Activated naive CD8-positive, alpha-beta T cell treated with anti-CD3 and anti-CD28 coated beads for 36 hours (primary cell): ENCODE data around the gene DRD3. TPM values are rescaled to one million over a fixed set of nuclear protein-coding genes. Genes with fewer than 3 reads are reported as not detected.

Source experiments
- DNase-seq: peaks from one replicate; pipeline ENCODE4 v3.0.0; 2021
- H3K27ac Mint-ChIP-seq: one replicate; pipeline ENCODE4 v1.8.0; 2022; ENCODE audit warnings: mild to moderate bottlenecking, moderate library complexity, mixed read lengths
- H3K27me3 Mint-ChIP-seq: one replicate; pipeline ENCODE4 v1.8.0; 2022; ENCODE audit warnings: mild to moderate bottlenecking, mixed read lengths
- H3K36me3 Mint-ChIP-seq: one replicate; pipeline ENCODE4 v1.8.0; 2021; ENCODE audit warnings: mild to moderate bottlenecking, mixed read lengths
- H3K4me1 Mint-ChIP-seq: one replicate; pipeline ENCODE4 v1.8.0; 2021; ENCODE audit warnings: mixed read lengths
- H3K4me3 Mint-ChIP-seq: one replicate; pipeline ENCODE4 v1.8.0; 2022; ENCODE audit warnings: mild to moderate bottlenecking, moderate library complexity, mixed read lengths
- H3K9me3 Mint-ChIP-seq: one replicate; pipeline ENCODE4 v1.8.0; 2022; ENCODE audit warnings: mixed read lengths
- total RNA-seq, 2 experiments: library from RNA; stranded (reverse); gene quantifications; one replicate each; pipeline ENCODE4 v1.2.3, GENCODE V29; 2021

DRD3 gene
- total RNA-seq, 2 experiments from 2014 or later = not detected

DNA sequence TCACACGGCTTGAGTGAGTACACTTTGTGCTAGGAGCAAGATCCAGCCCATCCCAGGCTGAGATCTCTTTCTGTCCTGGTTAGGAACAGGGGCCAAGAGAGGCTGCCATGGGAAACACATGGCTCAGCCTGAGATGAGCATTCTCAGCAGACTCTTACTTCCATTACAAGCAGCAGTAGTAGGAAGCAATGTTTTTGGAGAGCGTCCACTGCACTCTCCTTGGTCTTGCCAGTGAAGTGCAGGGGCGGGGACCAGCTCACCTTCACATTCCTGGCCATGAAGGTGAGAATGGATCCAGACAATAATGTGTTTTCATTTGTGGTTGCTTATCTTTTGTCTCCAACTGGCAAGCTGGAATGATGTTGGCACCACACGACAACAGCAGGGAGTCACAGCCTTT lies 33.8 kb upstream of the DRD3 start:
- peaks cover 28% of the 10 kb centered on the region for H3K4me1 Mint-ChIP-seq
- peak overlapping the region; percentile 35 for H3K4me3 Mint-ChIP-seq
- no peak overlapping the region for H3K27ac Mint-ChIP-seq
- DNase-seq = no peak
- H3K27me3 Mint-ChIP-seq = no peaks in the 10 kb centered on the region
- no peaks in the 10 kb centered on the region for H3K36me3 Mint-ChIP-seq
- H3K9me3 Mint-ChIP-seq = peaks cover 4% of the 10 kb centered on the region

DNA sequence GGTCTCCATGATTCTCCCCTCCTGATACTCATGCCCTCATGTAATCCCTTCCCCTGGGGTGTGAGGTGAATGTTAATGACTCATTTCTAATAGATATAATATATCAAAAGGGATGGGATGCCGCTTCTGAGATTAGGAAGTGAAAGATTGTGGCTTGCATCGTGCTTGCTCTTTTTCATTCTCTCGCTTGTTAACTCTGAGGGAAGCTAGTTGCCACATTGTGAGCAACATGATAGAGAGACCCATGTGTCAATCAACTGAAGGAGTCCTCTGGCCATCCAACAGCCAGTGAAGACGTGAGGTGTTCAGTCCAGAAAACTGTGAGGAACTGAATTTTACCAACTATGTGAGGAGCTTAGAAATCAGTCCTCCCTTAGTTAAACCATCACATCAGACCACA lies 28.9 kb upstream of the DRD3 start:
- no peak overlapping the region for H3K27ac Mint-ChIP-seq
- H3K4me1 Mint-ChIP-seq = peaks cover 37% of the 10 kb centered on the region
- DNase-seq = no peak
- peaks cover 5% of the 10 kb centered on the region for H3K9me3 Mint-ChIP-seq
- no peak overlapping the region for H3K4me3 Mint-ChIP-seq
- H3K36me3 Mint-ChIP-seq = no peaks in the 10 kb centered on the region
- no peaks in the 10 kb centered on the region for H3K27me3 Mint-ChIP-seq

DNA sequence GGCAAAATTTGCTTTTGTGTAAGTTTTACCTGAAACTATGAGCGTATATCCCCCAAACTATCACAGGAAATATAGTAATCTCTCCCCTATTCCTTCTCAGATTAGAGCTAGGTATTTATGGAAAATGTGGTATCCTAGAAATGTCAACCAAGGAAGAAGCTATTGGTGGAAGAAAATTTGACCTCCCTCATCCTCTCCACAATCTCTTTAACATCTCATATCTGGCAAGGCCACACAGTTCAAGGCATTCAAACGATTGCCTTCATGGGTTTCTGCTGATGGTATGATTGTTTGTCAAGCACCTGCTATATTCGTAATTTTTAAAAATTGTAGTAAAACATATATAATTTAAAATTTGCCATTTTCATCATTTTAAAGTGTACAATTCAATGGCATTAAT lies 27.5 kb upstream of the DRD3 start:
- peaks cover 3% of the 10 kb centered on the region for H3K9me3 Mint-ChIP-seq
- H3K4me1 Mint-ChIP-seq = peaks cover 24% of the 10 kb centered on the region
- H3K27ac Mint-ChIP-seq = no peak overlapping the region
- no peaks in the 10 kb centered on the region for H3K27me3 Mint-ChIP-seq
- no peaks in the 10 kb centered on the region for H3K36me3 Mint-ChIP-seq
- H3K4me3 Mint-ChIP-seq = no peak overlapping the region
- DNase-seq = no peak

DNA sequence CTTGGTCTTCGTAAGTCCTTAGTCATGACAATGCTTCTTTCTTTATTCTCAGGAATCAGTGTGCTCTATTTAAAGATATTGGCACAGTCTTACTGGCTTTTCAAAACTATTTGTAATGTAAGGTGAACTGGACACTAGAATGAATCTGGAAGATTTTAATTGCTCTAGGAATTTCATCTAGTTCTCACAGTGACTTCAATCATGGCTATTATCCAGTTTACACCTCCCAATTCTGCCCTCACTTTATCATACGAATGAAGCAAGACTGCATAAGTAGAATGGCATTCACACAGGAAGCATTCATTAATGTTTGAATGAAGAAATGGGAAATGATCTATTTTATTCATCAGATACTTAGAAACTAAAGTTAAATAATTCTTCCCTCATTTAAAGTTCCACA lies 26.7 kb upstream of the DRD3 start:
- Mint-ChIP-seq H3K27ac (no peak overlapping the region), H3K9me3 (peaks cover 2% of the 10 kb centered on the region), H3K4me3 (no peak overlapping the region), H3K36me3 (no peaks in the 10 kb centered on the region), H3K4me1 (peaks cover 24% of the 10 kb centered on the region), H3K27me3 (no peaks in the 10 kb centered on the region)
- DNase-seq = no peak

DNA sequence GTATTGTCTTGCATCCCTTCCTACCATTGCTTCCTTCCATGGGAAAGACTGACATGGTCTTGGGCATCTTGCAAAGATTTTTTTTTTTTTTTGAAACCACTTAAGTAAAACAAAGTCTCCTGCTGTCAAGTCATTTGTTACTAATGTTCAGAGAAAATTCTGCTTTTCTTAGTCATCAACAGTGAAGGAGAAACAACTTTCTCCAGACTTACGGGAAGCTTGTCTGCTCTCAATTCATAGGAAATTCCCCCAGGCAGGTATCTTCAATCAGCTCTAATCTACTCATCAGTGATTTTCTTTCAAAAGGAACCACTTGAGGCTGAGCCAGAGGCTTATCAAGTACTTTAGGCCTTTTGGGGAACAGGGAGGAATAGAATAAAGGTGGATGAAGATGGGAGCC lies 15.9 kb upstream of the DRD3 start:
- H3K4me1 Mint-ChIP-seq = no peaks in the 10 kb centered on the region
- H3K4me3 Mint-ChIP-seq = no peak overlapping the region
- no peaks in the 10 kb centered on the region for H3K27me3 Mint-ChIP-seq
- no peak overlapping the region for H3K27ac Mint-ChIP-seq
- H3K9me3 Mint-ChIP-seq = no peaks in the 10 kb centered on the region
- H3K36me3 Mint-ChIP-seq = no peaks in the 10 kb centered on the region
- no peak for DNase-seq

DNA sequence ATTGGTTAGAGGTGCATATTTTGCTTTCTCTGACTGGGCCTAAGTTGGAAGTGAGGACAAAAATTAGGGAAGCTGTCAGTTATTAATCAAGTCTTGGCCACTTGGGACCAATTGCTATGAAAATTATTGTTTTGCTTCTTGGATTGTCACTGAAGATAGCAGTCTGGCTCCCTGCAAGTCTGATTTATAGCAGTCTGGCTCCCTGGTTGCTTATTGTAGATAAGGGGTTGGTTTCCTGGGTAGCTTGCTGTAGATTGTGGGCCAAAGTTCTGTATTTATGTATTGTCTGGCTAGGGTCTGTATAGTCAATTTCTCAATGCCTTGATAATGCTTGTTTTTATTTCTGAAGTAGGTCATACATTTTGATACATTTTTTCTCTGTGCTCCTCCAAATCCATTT lies 13.3 kb upstream of the DRD3 start:
- no peaks in the 10 kb centered on the region for H3K9me3 Mint-ChIP-seq
- H3K36me3 Mint-ChIP-seq = no peaks in the 10 kb centered on the region
- H3K27ac Mint-ChIP-seq = no peak overlapping the region
- H3K4me1 Mint-ChIP-seq = no peaks in the 10 kb centered on the region
- H3K27me3 Mint-ChIP-seq = no peaks in the 10 kb centered on the region
- H3K4me3 Mint-ChIP-seq = no peak overlapping the region
- no peak for DNase-seq

DNA sequence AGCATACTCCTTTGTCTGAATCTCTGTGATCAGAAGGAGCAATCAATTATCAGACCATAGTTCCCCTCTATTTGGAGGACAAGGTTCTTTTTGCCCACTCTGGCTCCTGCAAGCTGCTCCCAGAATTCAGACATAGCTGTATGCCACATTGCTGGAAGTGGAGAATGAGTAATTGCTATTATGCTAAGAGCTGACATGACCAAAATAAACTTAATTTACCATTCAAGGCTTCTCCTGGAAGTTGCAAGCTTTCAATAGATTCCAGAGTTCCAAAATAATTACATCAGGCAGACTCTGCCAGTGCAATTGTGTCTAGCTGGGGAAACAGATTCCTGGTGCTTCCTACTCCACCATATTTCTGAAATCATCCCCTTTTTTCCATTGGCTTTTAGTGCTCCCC lies 7.6 kb upstream of the DRD3 start:
- Mint-ChIP-seq H3K4me1 (no peaks in the 10 kb centered on the region), H3K27ac (no peak overlapping the region), H3K36me3 (peaks cover 5% of the 10 kb centered on the region), H3K4me3 (no peak overlapping the region), H3K9me3 (peaks cover 13% of the 10 kb centered on the region), H3K27me3 (no peaks in the 10 kb centered on the region)
- no peak for DNase-seq

DNA sequence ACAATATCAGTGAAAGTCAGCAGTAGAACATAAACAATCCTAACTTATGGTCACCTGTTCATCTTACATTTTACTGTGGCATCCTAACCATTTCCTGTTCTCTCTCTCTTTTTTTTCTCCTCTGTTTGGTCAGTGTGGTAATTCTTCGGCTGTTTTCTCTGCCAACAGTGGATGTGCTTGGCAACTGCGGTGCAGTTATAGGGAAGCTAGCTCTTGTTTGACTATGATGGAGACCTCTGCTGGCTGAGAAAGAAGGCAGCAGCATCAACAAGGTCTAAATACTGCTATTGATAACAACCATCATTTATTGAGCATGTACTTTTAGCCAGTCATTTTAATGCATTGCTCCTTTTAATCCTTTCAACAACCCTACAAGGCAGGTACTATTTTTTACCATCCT lies 723 bp upstream of the DRD3 start:
- no peak for DNase-seq
- H3K27me3 Mint-ChIP-seq = peaks cover 3% of the 10 kb centered on the region

DNA sequence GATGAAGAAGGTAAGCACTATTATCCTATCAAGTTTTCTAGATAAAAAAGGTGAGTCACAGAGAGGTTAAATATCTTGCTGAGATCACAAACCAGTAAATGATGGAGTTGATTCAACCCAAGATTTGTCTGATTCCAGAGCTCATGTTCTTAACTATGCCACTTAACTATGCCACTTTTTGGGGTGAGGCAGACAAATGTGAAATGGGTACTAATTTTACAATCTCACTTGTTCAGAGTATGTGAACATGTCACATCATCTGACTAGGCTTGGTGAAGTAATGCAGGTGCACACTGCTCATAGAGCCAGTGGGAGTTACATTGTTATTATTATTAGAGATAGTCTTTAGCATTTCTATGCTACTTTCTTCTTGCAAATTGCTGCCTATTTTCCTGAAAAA lies 2.0 kb downstream of the DRD3 start:
- H3K27me3 Mint-ChIP-seq = peaks cover 3% of the 10 kb centered on the region
- H3K9me3 Mint-ChIP-seq = peaks cover 2% of the 10 kb centered on the region
- H3K4me1 Mint-ChIP-seq = peaks cover 4% of the 10 kb centered on the region
- no peak overlapping the region for H3K27ac Mint-ChIP-seq
- H3K36me3 Mint-ChIP-seq = no peaks in the 10 kb centered on the region
- no peak for DNase-seq
- no peak overlapping the region for H3K4me3 Mint-ChIP-seq

More for the DNA sequence above, 723 bp upstream of the DRD3 start:
- Mint-ChIP-seq H3K4me1 (peaks cover 2% of the 10 kb centered on the region), H3K9me3 (peaks cover 9% of the 10 kb centered on the region), H3K36me3 (no peaks in the 10 kb centered on the region), H3K4me3 (no peak overlapping the region), H3K27ac (no peak overlapping the region)

DNA sequence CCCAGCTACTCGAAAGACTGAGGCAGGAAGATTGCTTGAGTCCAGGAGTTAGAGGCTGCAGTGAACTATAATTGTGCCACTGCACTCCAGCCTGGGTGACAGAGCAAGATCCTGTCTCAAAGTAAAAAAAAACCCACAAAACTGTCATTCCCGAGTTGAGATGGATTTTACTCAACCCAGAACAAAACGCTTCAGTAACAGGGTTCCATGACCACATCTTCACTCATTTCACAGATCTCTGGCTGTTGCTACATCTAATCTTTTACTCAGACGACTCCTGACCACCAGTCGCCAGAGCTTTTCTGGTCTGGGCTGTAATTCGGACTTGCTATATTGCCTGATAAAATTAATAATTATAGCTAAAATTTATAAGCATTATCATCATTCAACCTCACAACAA lies 2.4 kb downstream of the DRD3 start:
- Mint-ChIP-seq H3K9me3 (peaks cover 2% of the 10 kb centered on the region), H3K36me3 (no peaks in the 10 kb centered on the region), H3K4me1 (peaks cover 4% of the 10 kb centered on the region), H3K27me3 (peaks cover 3% of the 10 kb centered on the region), H3K27ac (no peak overlapping the region), H3K4me3 (no peak overlapping the region)
- DNase-seq = no peak

DNA sequence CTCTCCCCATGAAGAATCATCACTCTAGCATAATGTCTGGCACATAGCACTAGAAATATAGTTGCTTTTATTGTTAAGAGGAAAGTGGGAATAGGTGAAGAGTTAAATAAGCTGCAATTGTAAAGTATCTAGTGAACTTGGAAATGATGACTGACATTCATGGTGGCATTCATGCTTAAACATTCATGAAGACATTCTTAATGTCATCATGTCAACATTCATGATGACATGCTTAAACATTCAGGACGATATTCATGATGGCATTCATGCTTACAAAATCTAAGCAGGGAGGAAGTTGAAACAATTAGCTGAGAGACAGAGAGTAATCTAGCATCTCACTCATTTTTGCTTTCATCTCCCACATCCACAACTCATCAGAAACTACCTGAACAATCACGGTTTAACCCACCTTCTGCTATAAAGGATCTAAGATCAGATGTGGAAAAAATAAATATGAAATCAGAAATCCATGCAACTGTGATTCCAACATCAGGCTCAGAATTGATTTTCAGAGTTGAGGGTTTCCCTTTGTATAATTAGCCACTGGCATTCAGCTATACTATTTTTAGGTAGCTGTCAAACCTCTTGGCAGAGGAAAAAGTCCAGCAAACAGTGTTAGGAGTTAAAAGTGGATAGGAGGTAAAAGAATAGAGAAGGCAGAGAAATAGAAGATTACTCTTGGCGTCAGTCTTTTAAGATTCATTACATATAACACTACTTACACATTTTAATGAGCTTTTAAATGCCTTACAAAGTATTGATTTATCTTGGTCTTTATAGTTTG lies 3.5 kb downstream of the DRD3 start:
- H3K4me1 Mint-ChIP-seq = peaks cover 4% of the 10 kb centered on the region
- DNase-seq = no peak

DNA sequence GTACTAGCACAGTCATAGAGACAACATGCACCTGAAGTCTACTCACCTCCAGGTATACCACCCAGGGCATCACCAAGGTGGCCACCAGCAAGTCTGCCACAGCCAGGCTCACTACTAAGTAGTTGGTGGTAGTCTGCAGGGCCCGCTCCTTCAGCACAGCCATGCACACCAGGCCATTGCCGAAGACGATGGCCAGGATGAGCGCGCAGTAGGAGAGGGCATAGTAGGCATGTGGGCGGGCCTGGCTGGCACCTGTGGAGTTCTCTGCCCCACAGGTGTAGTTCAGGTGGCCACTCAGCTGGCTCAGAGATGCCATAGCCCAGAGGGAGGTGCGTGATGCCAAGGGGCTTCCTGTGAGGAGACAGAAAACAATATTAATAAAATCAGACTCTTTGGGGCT lies 7.2 kb downstream of the DRD3 start:
- H3K27me3 Mint-ChIP-seq = no peaks in the 10 kb centered on the region
- no peaks in the 10 kb centered on the region for H3K9me3 Mint-ChIP-seq
- H3K27ac Mint-ChIP-seq = no peak overlapping the region
- H3K4me3 Mint-ChIP-seq = no peak overlapping the region
- H3K36me3 Mint-ChIP-seq = no peaks in the 10 kb centered on the region
- no peak for DNase-seq
- peaks cover 3% of the 10 kb centered on the region for H3K4me1 Mint-ChIP-seq

More for the DNA sequence above, 3.5 kb downstream of the DRD3 start:
- Mint-ChIP-seq H3K27ac (no peak overlapping the region), H3K36me3 (no peaks in the 10 kb centered on the region), H3K9me3 (peaks cover 2% of the 10 kb centered on the region), H3K4me3 (no peak overlapping the region), H3K27me3 (peaks cover 3% of the 10 kb centered on the region)

DNA sequence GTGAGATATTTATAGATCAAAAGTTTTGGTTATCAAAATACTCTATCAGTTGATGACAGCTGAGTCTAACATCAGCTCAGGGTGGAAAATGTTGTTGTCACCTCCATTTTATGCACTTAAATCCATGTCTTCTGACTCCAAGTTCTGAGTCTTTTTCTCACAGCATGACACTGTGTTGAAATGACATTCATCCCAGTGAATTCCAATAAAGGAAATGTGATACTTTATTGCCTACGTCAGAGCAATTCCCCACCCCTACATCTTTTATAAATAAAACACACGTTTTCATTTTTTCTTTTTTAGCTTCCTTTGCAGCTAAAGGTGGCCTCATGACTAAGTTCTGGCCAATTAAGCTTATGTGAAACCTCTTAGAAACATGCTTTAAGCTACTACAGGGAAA lies 10.7 kb downstream of the DRD3 start:
- Mint-ChIP-seq H3K27ac (no peak overlapping the region), H3K4me1 (no peaks in the 10 kb centered on the region), H3K27me3 (no peaks in the 10 kb centered on the region), H3K36me3 (peaks cover 2% of the 10 kb centered on the region), H3K4me3 (no peak overlapping the region), H3K9me3 (no peaks in the 10 kb centered on the region)
- DNase-seq = no peak

DNA sequence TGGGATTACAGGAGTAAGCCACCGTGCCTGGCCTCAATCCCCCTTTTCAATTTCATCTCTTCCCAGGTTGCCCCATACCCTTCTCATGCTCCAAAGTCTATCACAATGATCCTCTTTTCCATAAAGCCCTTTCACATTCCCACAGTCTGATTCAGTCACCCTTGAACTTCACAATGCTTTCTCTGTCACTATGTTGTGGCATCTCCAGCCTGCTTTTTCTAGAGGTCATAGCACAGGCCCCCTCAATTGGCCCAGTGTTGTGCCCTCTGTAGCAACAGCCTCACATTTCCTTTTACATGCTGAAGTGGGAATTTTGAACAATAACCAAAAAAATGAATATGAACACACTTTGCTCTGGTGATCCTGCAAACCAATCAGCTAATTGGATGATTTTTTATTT lies 21.5 kb downstream of the DRD3 start:
- Mint-ChIP-seq H3K4me1 (peaks cover 6% of the 10 kb centered on the region), H3K36me3 (no peaks in the 10 kb centered on the region), H3K9me3 (no peaks in the 10 kb centered on the region), H3K4me3 (no peak overlapping the region), H3K27me3 (no peaks in the 10 kb centered on the region), H3K27ac (no peak overlapping the region)
- no peak for DNase-seq

DNA sequence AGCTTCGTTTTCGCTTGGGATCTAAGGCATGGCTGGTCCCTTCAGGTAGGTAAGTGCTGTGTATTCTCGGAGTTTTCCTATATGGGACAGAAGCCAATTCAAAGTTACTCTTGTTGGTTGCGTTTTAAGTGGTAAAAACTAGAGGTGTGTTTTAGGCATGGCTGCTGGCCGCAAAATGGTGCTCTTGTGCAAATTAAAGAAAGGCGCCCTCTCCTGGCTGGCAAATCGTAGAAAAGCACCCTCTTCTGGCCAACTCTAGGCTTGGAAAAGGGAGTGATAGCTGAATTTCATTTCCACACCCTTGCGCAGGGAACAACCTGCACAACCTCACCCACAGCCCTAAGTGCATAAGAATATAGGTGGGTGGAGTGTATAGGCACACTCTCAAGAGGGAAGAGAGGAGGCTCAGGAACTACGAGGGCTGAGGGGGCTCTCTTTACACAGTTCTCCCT lies 23.5 kb downstream of the DRD3 start:
- Mint-ChIP-seq H3K36me3 (no peaks in the 10 kb centered on the region), H3K4me1 (peaks cover 7% of the 10 kb centered on the region), H3K9me3 (no peaks in the 10 kb centered on the region), H3K4me3 (no peak overlapping the region), H3K27me3 (no peaks in the 10 kb centered on the region), H3K27ac (no peak overlapping the region)
- DNase-seq = peak; percentile 7

DNA sequence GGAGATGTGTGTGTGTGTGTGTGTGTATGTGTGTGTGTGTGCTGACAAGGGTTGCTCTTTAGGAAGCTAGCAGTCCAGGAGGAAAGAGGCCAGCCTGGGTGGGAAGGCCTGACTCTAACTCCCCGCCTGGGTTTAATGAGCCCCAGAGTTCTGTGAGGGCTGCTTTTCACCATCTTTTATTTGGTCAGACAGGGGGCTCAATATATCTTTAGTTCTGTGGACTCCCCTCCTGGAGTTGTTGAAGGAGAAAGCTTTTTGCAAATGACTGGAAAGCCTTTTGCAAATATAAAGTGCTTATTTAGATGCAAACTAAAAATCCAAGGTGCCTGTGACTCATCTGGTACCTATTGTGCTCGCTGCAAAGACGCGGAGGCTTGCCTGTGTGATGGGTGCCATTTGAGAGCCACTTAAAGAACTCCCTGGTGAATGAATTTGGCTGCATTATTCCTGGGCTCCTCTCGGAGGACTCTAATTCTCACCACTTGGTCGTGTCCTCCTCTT lies 24.5 kb downstream of the DRD3 start:
- H3K9me3 Mint-ChIP-seq = no peaks in the 10 kb centered on the region
- H3K27me3 Mint-ChIP-seq = no peaks in the 10 kb centered on the region
- no peak overlapping the region for H3K27ac Mint-ChIP-seq
- H3K36me3 Mint-ChIP-seq = no peaks in the 10 kb centered on the region
- no peak for DNase-seq
- no peak overlapping the region for H3K4me3 Mint-ChIP-seq
- peaks cover 7% of the 10 kb centered on the region for H3K4me1 Mint-ChIP-seq
